Stimulated activated naive B cell treated with anti-CD40 and anti-IgM and Interleukin-4, amounts not matched to agents 10 μg/mL and 1 μg/mL and 100 μg/mL, for 72 hours (primary cell): ENCODE data around the gene SMARCA4.

ENCODE experiments used
- ATAC-seq, 2 donors: fragments of 150-1000 bp; cut with Tn5 transposase; replicated peaks; 2 replicates each; pipeline ENCODE4 v1.10.0; 2021; ENCODE audit warnings: moderate library complexity in 1 of 2
- DNase-seq: peaks from one replicate; pipeline ENCODE4 v3.0.0; 2021
- H3K27ac Mint-ChIP-seq: one replicate; pipeline ENCODE4 v1.8.0; 2022; ENCODE audit warnings: mild to moderate bottlenecking, mixed read lengths
- H3K27me3 Mint-ChIP-seq, 2 donors: one replicate each; pipeline ENCODE4 v1.8.0; 2022; ENCODE audit warnings: mixed read lengths in 2 of 2
- H3K36me3 Mint-ChIP-seq, 2 donors: one replicate each; pipeline ENCODE4 v1.8.0; 2022; ENCODE audit warnings: mixed read lengths in 2 of 2, mild to moderate bottlenecking in 1 of 2
- H3K4me1 Mint-ChIP-seq, 2 donors: one replicate each; pipeline ENCODE4 v1.8.0; 2022; ENCODE audit warnings: mixed read lengths in 2 of 2, mild to moderate bottlenecking in 1 of 2
- H3K4me3 Mint-ChIP-seq, 2 donors: one replicate each; pipeline ENCODE4 v1.8.0; 2022; ENCODE audit warnings: mild to moderate bottlenecking in 2 of 2, mixed read lengths in 2 of 2, moderate library complexity in 1 of 2
- H3K9me3 Mint-ChIP-seq, 2 donors: one replicate each; pipeline ENCODE4 v1.8.0; 2022; ENCODE audit warnings: mixed read lengths in 2 of 2, mild to moderate bottlenecking in 1 of 2

SMARCA4 gene

GRCh38 chr19:10960314-10961072 is at the start of gene SMARCA4:
Gene SMARCA4, plus strand, starts transcription at chr19:10961030. Its CDS starts 23,122 bp downstream, at chr19:10984152.
- H3K27me3 Mint-ChIP-seq = no peaks in the 10 kb centered on the region
- H3K9me3 Mint-ChIP-seq = no peaks in the 10 kb centered on the region
- peak; percentile 82 to 87 for ATAC-seq
- peaks cover 5 to 8% of the 10 kb centered on the region in 2 donors for H3K36me3 Mint-ChIP-seq
- DNase-seq = peak; percentile 98
- peak within 1 kb of the TSS; percentile 98 for H3K27ac Mint-ChIP-seq
- H3K4me3 Mint-ChIP-seq = peak within 1 kb of the TSS; percentile 87 to 95
- peaks cover 25 to 40% of the 10 kb centered on the region in 2 donors for H3K4me1 Mint-ChIP-seq

- DNase-seq (no peak), ATAC-seq (no peak)
- H3K9me3 Mint-ChIP-seq = no peaks in the 10 kb centered on the region
- no peaks in the 10 kb centered on the region for H3K27me3 Mint-ChIP-seq
- H3K4me3 Mint-ChIP-seq = no peak overlapping the region
- H3K4me1 Mint-ChIP-seq = peaks cover 0 to 2% of the 10 kb centered on the region in 2 donors
- peaks cover 39 to 72% of the 10 kb centered on the region in 2 donors for H3K36me3 Mint-ChIP-seq
- H3K27ac Mint-ChIP-seq = no peak overlapping the region
Measured at GRCh38 chr19:10911579-10912363, 49.1 kb upstream of the SMARCA4 start.

- peaks cover 41 to 73% of the 10 kb centered on the region in 2 donors for H3K36me3 Mint-ChIP-seq
- no peak overlapping the region for H3K4me3 Mint-ChIP-seq
- DNase-seq (no peak), ATAC-seq (no peak)
- peaks cover 0 to 2% of the 10 kb centered on the region in 2 donors for H3K4me1 Mint-ChIP-seq
- no peaks in the 10 kb centered on the region for H3K27me3 Mint-ChIP-seq
- H3K9me3 Mint-ChIP-seq = no peaks in the 10 kb centered on the region
- H3K27ac Mint-ChIP-seq = no peak overlapping the region
Measured at GRCh38 chr19:10912619-10913018, 48.2 kb upstream of the SMARCA4 start.

GRCh38 chr19:10913716-10914340 is 47.0 kb upstream of the SMARCA4 start:
- peaks cover 40 to 67% of the 10 kb centered on the region in 2 donors for H3K36me3 Mint-ChIP-seq
- ATAC-seq (no peak), DNase-seq (no peak)
- H3K4me1 Mint-ChIP-seq = peaks cover 0 to 2% of the 10 kb centered on the region in 2 donors
- no peaks in the 10 kb centered on the region for H3K27me3 Mint-ChIP-seq
- H3K27ac Mint-ChIP-seq = no peak overlapping the region
- no peaks in the 10 kb centered on the region for H3K9me3 Mint-ChIP-seq
- H3K4me3 Mint-ChIP-seq = no peak overlapping the region

GRCh38 chr19:10915130-10916091 is 45.4 kb upstream of the SMARCA4 start:
- Mint-ChIP-seq H3K4me1 (peaks cover 0 to 2% of the 10 kb centered on the region in 2 donors), H3K9me3 (no peaks in the 10 kb centered on the region), H3K27me3 (no peaks in the 10 kb centered on the region), H3K4me3 (no peak overlapping the region), H3K27ac (peak overlapping the region; percentile 62), H3K36me3 (peaks cover 41 to 64% of the 10 kb centered on the region in 2 donors)
- ATAC-seq (no peak), DNase-seq (no peak)

- no peak overlapping the region for H3K4me3 Mint-ChIP-seq
- no peak for ATAC-seq
- H3K27me3 Mint-ChIP-seq = no peaks in the 10 kb centered on the region
- DNase-seq = no peak
- H3K36me3 Mint-ChIP-seq = peaks cover 43 to 66% of the 10 kb centered on the region in 2 donors
- H3K4me1 Mint-ChIP-seq = peaks cover 0 to 2% of the 10 kb centered on the region in 2 donors
- no peak overlapping the region for H3K27ac Mint-ChIP-seq
- H3K9me3 Mint-ChIP-seq = no peaks in the 10 kb centered on the region
Measured at GRCh38 chr19:10916602-10917001, 44.2 kb upstream of the SMARCA4 start.

GRCh38 chr19:10918359-10918758 is 42.5 kb upstream of the SMARCA4 start:
- H3K27me3 Mint-ChIP-seq = no peaks in the 10 kb centered on the region
- H3K36me3 Mint-ChIP-seq = peaks cover 37 to 59% of the 10 kb centered on the region in 2 donors
- ATAC-seq (no peak), DNase-seq (no peak)
- no peak overlapping the region for H3K4me3 Mint-ChIP-seq
- no peaks in the 10 kb centered on the region for H3K9me3 Mint-ChIP-seq
- peaks cover 0 to 2% of the 10 kb centered on the region in 2 donors for H3K4me1 Mint-ChIP-seq
- H3K27ac Mint-ChIP-seq = peak overlapping the region; percentile 56

- Mint-ChIP-seq H3K27ac (peak overlapping the region; percentile 75), H3K4me1 (peaks cover 0 to 6% of the 10 kb centered on the region in 2 donors), H3K36me3 (peaks cover 41 to 62% of the 10 kb centered on the region in 2 donors), H3K4me3 (no peak overlapping the region), H3K27me3 (no peaks in the 10 kb centered on the region), H3K9me3 (no peaks in the 10 kb centered on the region)
- ATAC-seq (peak in 1 of 2 donors; percentile 4), DNase-seq (no peak)
Measured at GRCh38 chr19:10919352-10920287, 41.2 kb upstream of the SMARCA4 start.

- H3K9me3 Mint-ChIP-seq = no peaks in the 10 kb centered on the region
- H3K27me3 Mint-ChIP-seq = no peaks in the 10 kb centered on the region
- no peak for DNase-seq
- peak overlapping the region; percentile 75 for H3K27ac Mint-ChIP-seq
- no peak for ATAC-seq
- peaks cover 41 to 61% of the 10 kb centered on the region in 2 donors for H3K36me3 Mint-ChIP-seq
- no peak overlapping the region for H3K4me3 Mint-ChIP-seq
- peaks cover 0 to 7% of the 10 kb centered on the region in 2 donors for H3K4me1 Mint-ChIP-seq
Measured at GRCh38 chr19:10920288-10920655, 40.6 kb upstream of the SMARCA4 start.

GRCh38 chr19:10920781-10921180 is 40.0 kb upstream of the SMARCA4 start:
- ATAC-seq (no peak), DNase-seq (no peak)
- Mint-ChIP-seq H3K36me3 (peaks cover 40 to 62% of the 10 kb centered on the region in 2 donors), H3K4me3 (no peak overlapping the region), H3K9me3 (no peaks in the 10 kb centered on the region), H3K27ac (peak overlapping the region; percentile 57), H3K27me3 (no peaks in the 10 kb centered on the region), H3K4me1 (peaks cover 0 to 9% of the 10 kb centered on the region in 2 donors)

- ATAC-seq = no peak
- H3K27me3 Mint-ChIP-seq = no peaks in the 10 kb centered on the region
- H3K4me3 Mint-ChIP-seq = no peak overlapping the region
- H3K36me3 Mint-ChIP-seq = peaks cover 37 to 56% of the 10 kb centered on the region in 2 donors
- no peak for DNase-seq
- peaks cover 0 to 7% of the 10 kb centered on the region in 2 donors for H3K4me1 Mint-ChIP-seq
- peak overlapping the region; percentile 57 for H3K27ac Mint-ChIP-seq
- no peaks in the 10 kb centered on the region for H3K9me3 Mint-ChIP-seq
Measured at GRCh38 chr19:10921199-10921909, 39.5 kb upstream of the SMARCA4 start.

- peaks cover 2 to 7% of the 10 kb centered on the region in 2 donors for H3K4me1 Mint-ChIP-seq
- ATAC-seq (no peak), DNase-seq (no peak)
- H3K27me3 Mint-ChIP-seq = no peaks in the 10 kb centered on the region
- peak overlapping the region; percentile 85 for H3K27ac Mint-ChIP-seq
- peaks cover 38 to 52% of the 10 kb centered on the region in 2 donors for H3K36me3 Mint-ChIP-seq
- H3K4me3 Mint-ChIP-seq = peak overlapping the region in 1 of 2 donors; percentile 44
- H3K9me3 Mint-ChIP-seq = no peaks in the 10 kb centered on the region
Measured at GRCh38 chr19:10921910-10922637, 38.8 kb upstream of the SMARCA4 start.
